Keratinocyte (primary cell): Measurements from ENCODE around the gene BRCA2.

Experiments used
- CTCF ChIP-seq, 3 experiments: IDR thresholded peaks in 1 of 3; conservative IDR thresholded peaks in 1 of 3; optimal IDR thresholded peaks in 1 of 3; 2 replicates in 2 of 3; 3 replicates in 1 of 3; pipeline versions ENCODE3 to v1.5.1; 2011; ENCODE audit warnings: low read length in 3 of 3, mild to moderate bottlenecking in 3 of 3, moderate library complexity in 2 of 3, control low read depth in 1 of 3, inconsistent platforms in 1 of 3; ENCODE audit not compliant: insufficient read depth in 2 of 3; ENCODE audit errors: extremely low read depth in 1 of 3
- EZH2 ChIP-seq: IDR thresholded peaks from one replicate; pipeline ENCODE4 v1.6.1; 2012; ENCODE audit warnings: inconsistent platforms, mild to moderate bottlenecking, low read length, moderate library complexity

- TF ChIP-seq CTCF (optimal IDR thresholded peaks at IDR 0.05 in 1 of 3, IDR thresholded peaks at IDR 0.05 in 1 of 3, conservative IDR thresholded peaks at IDR 0.05 in 1 of 3; ENCODE audit: extremely low read depth in 1 of 3, insufficient read depth in 2 of 3, low read length in 3 of 3) (no peak), EZH2 (no peak)
Observed at GRCh38 chr13:32316028-32316339, 676 bp downstream of the BRCA2 start.
